T1000 (cell line): Measurements from ENCODE around the gene ARHGAP22.
"Not testable (repeated sequence)": the region's sequence is repeated elsewhere in the genome, so short reads cannot be mapped to it uniquely, and the experiment has no call there.

Experiments
- DNase-seq: peaks from one replicate; lab custom pipeline; 2025; ENCODE audit warnings: mixed read lengths; lab: John Stamatoyannopoulos, UW

ARHGAP22 gene

DNA sequence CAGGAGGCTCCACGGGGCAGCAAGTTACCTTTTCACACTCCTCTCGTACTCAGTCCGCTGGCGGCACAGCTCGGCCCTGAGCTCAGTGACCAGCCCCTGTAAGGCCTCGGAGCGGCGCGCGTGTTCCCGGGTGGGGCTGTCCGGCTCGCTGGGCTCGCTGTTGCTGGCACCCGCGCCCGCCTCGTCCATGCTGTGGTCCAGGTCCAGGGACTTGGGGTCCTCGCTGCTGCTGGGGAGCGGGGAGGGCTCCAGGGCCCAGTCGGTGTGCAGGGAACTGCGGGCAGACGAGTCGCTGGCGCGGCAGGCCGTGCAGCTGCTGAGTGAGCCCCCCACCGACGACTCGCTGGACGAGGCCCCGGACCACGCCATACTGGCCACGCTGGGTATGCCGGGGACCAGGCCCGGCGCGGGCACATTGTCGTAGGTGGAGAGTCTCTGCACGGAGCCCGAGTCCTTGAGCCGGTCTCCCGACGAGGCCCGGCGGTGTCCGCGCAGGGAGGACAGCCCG is 154.6 kb downstream of the ARHGAP22 start:
- no peak for DNase-seq

DNA sequence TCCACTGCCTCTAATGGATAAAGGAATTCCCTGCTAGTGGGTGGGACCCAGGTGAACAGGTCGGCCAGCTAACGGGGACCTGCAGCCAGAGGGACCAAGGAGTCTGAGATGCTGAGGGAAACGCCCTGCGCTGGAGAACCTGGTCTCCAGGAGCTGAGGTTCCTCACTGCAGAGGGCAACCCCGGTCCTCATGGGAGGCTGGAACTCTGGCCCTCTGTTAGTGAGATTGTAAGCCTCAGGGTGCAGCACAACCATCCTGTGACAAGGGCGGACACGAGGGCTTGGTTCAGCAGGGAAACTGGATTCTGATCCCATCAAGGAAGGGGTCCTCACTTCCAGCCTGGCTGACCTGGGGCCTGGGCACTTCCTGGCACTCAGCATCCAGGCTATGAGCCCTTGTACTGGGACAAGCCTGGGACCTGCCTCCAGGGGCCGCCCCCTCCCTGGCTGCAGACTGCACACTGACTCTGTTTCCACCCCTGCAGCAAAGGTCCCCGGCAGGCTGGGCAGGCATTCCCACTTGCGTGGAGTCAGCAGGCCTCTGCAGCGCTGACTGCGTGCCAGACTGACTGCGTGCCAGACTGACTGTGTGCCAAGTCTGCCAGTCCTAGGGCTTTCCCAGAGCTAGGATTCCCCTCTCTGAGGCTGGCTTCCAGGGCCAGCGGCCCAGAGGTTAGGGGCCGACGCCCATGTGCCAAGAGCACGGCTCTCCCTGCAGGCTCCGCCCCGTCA is 155.2 kb downstream of the ARHGAP22 start:
- DNase-seq: no peak

DNA sequence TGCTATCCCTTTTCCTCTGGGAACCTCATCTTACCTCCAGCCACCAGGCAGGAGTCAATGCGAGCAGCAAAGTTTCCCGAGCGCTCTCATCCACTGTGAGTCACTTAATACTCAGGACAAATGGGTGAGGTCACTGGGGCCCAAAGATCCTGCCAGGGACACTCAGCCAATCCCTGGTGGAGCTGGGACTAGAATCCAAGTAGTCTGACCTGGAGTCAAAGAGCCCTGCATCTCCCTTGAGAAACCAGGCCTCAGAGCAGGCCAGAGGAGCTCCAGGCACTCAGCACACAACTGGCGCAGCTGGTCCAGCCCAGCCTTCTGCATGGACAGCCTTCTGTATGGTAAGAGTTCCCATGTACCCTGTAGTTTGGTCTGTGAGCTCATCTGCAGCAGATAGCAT is 156.1 kb downstream of the ARHGAP22 start:
- DNase-seq: peak; percentile 36

DNA sequence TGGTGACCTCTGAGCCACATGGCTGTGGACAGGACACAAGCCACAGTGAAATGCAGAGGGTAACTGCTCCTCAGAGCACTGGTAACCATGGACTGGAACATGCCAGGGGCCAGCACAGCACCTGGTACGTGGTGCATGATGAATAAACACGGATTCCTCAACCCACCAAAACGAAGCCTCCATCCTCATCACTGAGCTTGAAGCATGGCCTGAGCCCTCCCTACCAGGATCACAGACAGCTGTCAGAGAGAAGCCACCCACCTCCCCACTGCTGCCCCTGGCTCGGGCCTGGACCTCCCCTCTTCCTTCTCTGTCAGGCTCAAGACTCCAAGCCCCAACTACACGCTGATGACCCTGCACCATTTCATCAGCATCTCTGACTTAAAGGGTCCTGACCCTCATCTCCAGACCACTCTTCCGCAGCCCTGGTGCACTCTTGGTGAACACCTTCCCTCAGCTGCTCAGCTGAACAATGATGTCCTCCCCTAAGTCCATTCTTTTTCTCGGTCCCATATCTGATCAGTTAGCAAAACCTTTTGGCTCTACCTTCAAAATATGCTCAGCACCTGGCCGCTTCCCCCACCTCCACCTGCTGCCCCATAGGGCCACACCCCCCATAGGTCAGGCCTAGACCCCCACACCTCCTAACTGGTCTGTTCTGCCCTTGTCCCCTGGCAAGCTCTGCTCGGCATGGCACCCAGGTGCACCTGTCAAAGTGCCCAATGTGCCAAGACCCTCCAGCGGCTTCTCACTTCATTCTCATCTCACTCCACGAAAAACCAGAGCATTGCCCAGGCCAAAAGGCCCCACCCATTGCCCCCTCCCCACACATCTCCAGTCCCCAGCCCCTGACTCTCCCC is 157.3 kb downstream of the ARHGAP22 start:
- no peak for DNase-seq

DNA sequence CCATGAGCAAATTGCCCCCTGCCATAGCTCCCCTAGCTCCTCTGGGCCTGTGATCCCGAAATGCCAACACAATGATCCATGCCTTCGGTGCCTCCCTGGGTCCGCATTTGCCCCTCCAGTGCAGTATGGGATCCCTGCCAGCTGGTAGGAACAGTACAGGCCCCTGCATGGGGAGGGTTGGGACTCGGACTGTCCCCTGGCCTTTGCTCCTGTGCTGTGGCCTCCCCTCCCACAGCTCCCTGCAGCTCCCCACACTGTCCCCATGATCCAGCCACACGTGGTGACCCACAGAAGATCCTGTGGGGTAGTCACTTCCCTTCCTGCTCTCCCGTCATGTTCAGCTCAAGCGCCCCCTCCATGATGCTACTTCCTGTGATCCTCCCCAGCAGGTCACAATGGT is 158.1 kb downstream of the ARHGAP22 start:
- DNase-seq: no peak

DNA sequence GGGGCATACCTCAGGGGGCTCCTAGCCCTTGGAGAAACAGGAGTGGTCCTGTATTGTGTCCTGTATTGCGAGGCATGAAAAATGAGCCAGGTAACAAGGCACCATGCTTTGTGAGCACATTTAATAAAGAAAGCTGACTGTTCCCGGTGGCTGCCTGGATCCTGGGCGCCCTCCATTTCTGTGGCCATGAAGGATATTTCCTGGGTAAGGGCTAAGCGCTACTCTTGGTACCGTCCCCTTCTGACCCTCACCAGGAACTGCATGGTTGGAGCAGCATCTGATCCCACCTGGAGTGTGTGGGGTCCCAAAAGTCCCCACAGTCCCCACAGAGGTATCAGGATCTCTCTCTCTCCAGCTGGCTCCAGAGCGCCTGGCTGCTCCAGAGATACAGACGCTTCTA is 158.9 kb downstream of the ARHGAP22 start:
- DNase-seq: no peak

DNA sequence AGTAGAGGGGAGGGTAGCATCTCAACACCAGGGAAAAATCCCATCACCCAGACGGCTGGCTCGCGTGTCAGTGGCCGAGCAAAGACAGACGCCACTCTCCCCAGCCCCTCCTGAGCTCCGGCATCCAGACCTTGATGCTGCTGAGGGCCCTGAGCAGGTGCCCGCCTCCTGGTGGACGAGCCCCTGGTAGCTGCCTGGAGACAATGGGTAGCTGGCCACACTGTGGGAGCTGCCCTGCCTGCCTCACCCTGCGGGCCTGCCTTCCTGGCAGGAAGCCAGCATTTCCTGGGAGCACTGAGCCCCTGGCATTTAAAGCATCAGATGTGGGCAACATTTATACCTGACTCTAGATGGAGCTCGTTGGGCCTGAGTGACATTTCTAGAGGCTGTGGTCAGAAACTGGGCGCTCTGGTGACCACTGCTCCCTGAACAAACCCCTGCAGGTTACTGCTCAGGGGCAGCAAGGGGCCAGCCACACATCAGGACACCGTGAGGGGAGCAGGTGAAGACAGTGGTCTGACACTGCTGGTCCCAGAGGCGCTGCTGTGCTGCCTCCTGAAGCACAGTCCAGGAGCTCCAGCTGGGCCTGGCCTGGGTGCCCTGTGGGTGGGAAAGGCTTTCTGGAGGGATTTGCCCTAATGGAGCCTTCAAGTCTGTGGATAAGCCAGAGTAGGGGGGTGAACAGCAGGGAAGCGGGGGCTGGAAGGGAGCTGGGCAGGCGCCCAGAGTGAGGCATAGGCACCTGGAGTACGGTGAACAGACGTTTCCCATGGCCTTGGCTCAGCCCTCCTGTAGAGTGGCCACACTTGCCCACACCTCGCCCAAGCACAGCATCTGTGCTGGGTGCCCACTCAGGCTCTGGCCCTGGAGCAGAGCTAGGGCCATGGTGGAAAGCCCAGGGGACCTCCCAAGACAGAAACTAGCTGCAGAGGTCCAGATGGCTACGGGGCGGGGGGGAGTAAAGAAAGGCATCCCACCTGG is 159.7 kb downstream of the ARHGAP22 start:
- no peak for DNase-seq

DNA sequence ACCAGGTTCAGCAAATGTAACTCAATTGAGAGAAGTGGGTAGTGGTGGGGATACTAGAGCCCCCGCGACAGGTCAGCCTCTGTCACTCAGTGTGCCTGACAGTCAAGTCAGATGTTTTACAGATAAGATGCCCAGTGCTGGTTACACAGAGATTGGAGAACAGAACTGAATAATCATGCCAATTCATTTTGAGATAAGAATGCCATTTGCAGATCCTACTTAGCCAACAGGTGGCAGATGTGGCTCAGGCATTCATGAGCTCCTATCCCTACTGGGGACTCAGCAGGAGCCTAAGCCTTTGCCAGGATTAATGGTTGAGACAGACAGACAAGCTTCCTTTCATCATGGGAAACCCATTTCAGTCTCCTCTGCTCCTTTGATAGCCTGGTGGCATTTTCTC is 160.6 kb downstream of the ARHGAP22 start:
- no peak for DNase-seq

DNA sequence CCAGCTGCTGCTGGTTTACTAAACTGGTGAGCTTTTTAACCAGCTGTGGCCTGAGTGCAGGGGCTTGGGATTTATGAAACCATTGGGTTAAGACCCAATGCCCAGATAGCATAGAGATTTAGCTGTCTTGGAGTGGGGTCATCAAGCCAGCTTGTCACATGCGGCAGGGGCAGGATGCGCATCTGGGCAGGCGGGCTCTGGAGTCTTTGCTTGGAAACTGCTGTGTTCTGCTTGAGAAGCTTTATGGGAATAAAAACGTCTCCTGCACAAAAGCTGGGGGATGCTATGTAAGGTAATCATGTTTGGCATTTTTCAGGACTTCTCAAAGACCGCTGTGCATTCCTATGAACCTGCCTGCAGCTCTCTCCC is 162.1 kb downstream of the ARHGAP22 start:
- DNase-seq: no peak

DNA sequence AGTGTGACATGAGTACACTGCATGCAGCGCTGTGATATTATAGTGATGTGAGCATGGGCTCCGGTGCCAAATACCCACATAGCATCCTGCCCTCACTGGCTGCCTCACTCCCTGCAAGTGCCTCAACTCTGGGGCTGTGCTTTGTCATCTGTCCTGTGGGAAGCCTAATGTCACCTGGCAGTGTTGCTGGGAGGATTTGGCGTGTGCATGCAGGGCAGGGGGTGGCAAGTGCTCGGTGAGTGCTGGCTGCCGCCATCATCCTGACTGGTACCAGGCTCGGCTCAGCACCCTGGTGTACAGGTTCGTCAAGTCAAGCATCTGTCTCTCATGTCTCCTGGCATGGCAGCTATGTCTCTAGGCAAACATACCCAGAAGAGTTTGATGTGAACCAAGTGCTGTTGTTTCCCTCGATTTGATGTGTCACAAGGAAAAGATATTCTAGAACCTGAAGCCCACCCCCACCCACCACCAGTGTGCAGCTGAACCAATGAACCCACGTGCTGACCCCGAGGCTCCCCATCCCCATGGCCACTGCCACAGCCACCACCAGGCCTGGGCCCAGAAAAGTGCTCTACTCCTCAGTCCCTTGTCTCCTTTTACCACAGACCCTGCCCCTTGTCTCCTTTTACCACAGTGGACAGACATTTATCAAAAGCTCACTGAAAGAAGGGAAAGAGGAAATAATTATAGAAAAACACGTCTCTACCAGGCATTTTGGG is 162.6 kb downstream of the ARHGAP22 start:
- DNase-seq: no peak

DNA sequence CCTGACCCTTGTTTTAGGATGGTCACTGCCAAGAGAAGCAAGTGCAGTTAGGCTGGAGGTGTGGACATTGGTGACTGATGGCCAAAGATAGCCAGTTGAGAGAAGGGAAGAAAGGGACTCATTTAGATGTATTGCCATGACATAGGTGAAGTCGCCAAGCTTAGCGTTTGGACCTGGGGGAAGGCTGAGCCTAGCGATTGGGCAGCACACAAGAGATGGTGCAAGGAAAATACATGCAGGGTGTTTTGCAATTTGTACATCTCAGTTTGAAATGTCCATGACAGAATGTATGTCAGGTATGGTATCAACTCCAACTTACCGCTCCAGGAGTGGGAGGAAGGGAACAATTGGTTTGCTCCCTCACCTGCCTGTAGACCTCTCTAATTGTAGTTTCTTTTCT is 164.1 kb downstream of the ARHGAP22 start:
- DNase-seq: no peak

DNA sequence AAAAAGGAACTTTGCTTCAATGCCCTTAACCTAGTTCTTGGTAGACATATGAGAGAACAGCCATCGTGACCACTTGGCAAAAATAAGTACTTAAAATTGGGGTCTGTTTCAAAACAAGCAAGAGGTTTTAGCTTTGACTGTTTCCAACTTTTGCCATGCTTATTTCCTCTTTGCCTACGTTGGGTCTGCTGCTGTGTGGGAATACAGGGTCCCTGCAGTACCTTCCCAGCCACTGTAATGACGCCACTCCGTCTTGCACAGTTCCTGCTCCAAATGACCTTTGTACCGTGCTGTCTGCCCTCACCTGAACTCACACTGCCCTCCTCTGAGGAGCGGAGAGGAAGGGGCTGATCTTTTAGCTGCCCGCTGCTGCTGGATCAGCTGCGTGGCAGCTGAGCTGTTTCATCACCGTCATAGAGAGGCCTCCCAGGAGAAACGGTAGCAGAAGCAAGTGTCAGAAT is 165.3 kb downstream of the ARHGAP22 start:
- DNase-seq: no peak

DNA sequence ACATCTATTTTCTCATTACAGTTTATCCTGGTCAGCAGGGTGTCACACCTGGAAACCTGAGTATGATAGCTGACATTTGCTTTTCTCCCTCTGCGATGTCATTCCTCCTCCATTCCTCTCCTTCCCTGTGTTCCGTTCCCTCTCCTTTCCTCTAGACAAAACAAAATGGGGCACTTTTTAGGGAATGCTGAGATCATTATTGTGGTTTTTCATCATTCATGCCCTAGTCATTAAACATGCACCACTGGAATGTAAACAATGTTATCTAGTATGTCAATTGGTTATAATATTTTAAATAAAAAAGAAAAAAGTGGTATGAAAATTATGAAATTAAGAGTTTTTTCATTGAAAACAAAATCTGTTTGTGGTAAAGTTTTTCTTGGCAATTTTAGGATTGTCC is 165.8 kb downstream of the ARHGAP22 start:
- DNase-seq: no peak

DNA sequence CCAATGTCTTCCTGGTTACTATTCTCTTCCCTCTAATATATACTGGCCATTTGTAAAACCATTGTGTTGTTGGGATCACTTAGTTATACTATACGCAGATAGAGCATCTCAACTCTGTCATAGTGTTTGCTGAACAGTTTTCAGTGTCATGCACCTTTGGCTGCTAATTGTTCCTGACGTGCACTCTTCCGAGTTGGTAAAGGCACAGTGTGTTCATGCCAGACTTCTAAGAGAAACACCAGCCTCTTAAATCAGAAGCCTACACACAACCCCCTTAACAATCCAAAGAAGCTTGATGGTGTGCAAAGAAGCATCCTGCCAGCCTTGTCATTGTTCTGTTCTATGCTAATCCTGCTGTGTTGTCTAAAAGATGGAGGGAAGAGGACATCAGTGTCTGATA is 167.3 kb downstream of the ARHGAP22 start:
- DNase-seq: no peak

DNA sequence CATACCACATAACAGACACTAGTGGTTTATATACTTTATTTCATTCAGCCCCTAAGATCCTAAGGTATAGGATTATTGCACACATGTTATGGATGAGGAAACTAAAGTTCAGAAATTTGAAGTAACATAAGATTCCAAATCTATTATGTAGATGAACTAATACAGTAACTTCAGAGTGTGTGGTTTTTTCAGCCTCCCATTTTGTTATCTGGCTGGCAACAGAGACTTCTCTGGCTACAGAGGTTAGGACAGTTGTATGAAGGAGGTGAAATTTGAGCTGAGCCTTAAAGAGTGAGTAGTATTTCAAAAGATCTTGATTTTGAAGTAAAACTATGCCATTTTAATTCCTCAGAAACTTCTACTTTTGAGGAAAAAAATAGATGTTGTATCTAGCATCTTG is 173.0 kb downstream of the ARHGAP22 start:
- no peak for DNase-seq

DNA sequence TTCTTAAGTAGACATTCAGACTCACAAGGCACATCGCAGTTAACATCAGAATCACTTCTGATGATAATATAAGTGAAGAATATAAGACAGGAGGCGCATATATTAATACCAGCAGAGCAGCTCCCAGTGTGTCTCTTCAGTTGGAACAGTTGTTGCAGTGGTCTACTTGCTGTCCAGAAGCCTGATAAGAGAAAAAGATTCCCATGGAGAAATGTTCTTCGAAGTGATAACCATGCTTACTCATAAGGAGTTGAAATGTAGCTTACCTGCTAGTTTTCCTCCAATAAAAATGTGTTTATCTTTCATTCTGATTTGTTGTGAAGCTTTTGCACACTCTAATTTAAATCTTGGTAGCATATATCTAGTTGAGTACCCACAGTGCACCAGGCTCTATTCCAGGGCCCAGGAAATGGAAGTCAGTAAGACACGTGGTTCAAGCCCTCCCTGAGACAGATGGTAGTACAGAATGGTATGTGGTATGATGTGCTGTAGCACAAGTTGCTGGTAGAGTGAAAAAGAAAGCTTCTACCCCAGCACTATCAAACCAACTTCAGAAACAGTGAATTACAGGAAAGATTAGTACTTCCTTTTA is 174.4 kb downstream of the ARHGAP22 start:
- no peak for DNase-seq

DNA sequence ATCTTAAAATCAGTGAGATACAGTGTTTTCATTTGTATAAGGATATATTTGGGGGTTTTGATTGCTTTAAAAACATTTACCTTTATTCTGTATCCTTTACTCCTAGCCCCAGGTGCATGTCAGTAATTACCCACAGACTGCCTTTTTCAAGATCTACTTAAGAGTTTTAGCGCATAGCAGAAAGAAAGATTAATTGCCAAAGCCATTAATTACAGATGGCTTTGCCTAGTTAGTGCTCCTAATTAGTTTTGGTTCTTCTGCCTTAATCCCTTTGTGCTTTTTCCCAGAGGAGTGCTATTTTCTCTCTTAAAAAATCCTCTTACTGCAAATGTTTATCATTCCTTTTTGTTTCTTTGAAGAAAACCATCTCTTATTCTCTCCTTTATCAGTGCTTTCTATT is 175.6 kb downstream of the ARHGAP22 start:
- no peak for DNase-seq

DNA sequence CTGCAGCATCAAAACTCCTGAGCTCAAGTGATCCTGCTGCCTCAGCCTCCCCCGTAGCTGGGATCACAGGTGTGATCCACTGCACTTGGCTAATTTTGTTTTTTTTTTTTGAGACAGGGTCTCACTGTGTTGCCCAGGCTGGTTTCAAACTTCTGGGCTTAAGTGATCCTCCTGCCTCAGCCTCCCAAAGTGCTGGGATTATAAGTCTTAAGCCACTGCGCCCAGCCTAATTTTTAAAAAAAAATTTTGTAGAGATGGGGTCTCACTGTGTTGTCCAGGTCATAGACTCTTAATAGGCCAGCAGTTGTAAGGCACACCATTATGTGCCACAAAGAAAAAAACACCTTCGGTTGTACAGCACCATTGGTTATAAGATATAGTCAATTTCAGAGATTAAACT is 176.0 kb downstream of the ARHGAP22 start:
- no peak for DNase-seq

DNA sequence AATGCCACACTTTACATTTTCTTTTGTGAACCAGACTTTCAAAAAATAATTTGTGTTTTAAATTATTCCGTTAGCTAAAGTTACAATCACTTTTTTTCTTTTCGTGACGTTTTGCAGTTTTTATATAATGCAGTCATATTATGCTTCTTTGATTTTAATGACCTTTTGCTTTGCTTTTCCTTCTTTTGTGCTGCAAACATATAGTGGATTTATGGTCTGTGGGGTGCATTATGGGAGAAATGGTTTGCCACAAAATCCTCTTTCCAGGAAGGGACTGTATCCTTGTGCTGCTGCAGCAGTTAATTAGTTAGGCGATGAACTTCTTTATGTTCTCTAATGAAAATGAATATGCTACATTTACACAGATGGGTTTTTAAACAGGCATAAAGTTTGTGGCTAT is 181.0 kb downstream of the ARHGAP22 start:
- no peak for DNase-seq

DNA sequence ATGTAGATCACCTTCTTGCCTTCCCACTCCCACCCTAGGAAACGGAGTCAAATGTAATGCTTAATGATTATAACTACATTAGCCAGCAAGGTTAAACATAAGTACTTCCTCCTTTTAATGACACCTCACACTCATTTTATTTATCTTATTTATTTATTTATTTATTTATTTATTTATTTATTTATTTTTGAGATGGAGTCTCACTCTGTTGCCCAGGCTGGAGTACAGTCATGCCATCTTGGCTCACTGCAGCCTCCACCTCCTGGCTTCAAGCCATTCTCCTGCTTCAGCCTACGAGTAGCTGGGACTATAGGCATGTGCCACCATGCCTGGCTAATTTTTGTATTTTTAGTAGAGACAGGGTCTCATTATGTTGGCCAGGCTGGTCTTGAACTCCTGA is 183.0 kb downstream of the ARHGAP22 start:
- not testable (repeated sequence) for DNase-seq

DNA sequence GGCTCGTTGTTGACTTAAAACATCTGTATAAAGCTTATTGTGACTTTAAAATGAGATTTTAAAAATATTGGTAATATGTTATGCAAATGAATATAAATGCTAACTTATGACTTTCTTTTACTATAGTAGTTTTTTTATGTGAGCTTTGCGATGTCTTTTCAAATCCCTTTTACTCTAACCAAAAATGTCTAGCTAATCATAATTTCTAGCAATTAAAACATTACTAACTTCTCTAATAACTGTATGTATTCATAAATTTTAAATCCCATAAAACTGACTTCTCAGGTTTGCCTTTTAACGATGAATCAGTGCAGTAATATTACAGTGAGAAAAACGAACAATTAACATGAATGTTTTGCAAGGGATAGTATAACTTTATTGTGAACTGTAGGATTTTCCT is 185.2 kb downstream of the ARHGAP22 start:
- no peak for DNase-seq
